ENCODE data around the gene UROC1. TPM values are rescaled to one million over a fixed set of nuclear protein-coding genes. Genes with fewer than 3 reads are reported as not detected.

Gene UROC1
- total and polyA plus RNA-seq, 4 donors: 0.01 to 0.21 (median 0.08) TPM

DNA sequence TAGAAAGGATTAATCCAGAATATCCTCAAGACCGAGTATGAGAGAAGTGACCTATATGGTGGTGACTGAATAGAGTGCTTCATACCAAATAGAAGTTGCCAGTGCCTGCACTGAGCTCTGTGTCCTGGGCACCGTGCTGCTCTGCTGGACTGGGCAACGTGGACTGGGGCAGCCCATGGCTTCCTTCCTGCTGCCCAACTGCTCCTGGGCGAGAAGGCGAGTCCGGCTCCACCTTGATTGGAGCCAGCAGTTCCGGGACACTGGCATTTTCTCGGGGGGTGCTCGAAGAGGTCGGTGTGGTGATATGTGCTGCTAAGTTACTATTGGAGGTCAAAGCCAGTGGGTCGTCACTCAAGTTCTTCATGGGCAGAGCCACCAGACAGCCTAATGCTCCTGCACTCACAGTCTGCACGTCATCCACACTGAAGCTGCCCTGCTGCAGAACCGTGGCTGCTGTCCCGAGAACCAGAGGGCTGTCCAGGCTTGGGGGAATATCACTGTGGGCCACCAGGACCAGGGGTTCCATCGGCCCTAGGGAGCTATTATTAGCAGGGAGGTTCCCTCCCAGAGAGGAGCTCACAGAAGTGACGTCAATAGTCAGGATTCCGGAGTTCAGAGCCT is 56.0 kb downstream of the UROC1 start:
- ATAC-seq (ENCODE audit: insufficient read depth, low FRiP score) (no peak), DNase-seq (peak in 1 of 3 donors; percentile 5)
- TF ChIP-seq, protein P1, sequence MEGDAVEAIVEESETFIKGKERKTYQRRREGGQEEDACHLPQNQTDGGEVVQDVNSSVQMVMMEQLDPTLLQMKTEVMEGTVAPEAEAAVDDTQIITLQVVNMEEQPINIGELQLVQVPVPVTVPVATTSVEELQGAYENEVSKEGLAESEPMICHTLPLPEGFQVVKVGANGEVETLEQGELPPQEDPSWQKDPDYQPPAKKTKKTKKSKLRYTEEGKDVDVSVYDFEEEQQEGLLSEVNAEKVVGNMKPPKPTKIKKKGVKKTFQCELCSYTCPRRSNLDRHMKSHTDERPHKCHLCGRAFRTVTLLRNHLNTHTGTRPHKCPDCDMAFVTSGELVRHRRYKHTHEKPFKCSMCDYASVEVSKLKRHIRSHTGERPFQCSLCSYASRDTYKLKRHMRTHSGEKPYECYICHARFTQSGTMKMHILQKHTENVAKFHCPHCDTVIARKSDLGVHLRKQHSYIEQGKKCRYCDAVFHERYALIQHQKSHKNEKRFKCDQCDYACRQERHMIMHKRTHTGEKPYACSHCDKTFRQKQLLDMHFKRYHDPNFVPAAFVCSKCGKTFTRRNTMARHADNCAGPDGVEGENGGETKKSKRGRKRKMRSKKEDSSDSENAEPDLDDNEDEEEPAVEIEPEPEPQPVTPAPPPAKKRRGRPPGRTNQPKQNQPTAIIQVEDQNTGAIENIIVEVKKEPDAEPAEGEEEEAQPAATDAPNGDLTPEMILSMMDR (IDR thresholded peaks at IDR 0.05; ENCODE audit: control extremely low read depth, extremely low read depth): no peak
- WGBS, 2 donors: 93 to 94% methylated on average over 17 of the region's 17 CpGs
- Histone ChIP-seq H3K27ac (ENCODE audit: low read depth in 1 of 2, low read length in 1 of 2) (no peak overlapping the region), H3K4me1 (ENCODE audit: control insufficient read depth in 5 of 5, insufficient read depth in 5 of 5, low read length in 5 of 5) (no peaks in the 10 kb centered on the region), H3K27me3 (ENCODE audit: control insufficient read depth in 3 of 3, insufficient read depth in 3 of 3, low read length in 2 of 3) (no peaks in the 10 kb centered on the region), H3K4me3 (no peak overlapping the region), H3K9me3 (ENCODE audit: control insufficient read depth in 4 of 4, insufficient read depth in 3 of 4, low read length in 3 of 4) (no peaks in the 10 kb centered on the region), H3K36me3 (ENCODE audit: control insufficient read depth in 4 of 4, insufficient read depth in 4 of 4, low read length in 4 of 4) (peaks cover 29 to 69% (median 47%) of the 10 kb centered on the region in 4 donors), H3K9ac (ENCODE audit: insufficient read depth in 1 of 2, low read length in 2 of 2) (no peak overlapping the region)

DNA sequence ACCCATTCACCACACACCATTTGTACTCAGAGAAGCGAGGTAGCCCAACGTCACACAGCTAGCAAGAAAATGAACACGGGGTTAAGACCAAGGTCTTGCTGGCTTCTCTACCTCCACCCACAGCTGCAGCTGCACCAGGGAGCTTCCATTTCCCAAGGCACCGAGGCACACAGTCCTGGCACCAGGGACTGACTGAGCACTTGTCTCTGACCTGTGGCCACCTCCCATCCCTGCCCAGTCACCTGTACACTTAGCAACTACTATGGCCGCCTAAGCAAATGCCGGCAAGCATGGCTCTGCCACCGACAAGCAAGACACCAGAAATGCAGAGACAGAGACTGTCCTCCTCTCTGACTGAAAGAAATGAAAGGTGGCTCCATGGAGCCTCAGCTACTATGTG is 57.2 kb downstream of the UROC1 start:
- TF ChIP-seq, protein P1 (IDR thresholded peaks at IDR 0.05; ENCODE audit: control extremely low read depth, extremely low read depth): no peak
- no peaks in the 10 kb centered on the region for H3K9me3 ChIP-seq (ENCODE audit: control insufficient read depth in 4 of 4, insufficient read depth in 3 of 4, low read length in 3 of 4)
- WGBS, 2 donors: 86 to 95% methylated on average over 7 of the region's 7 CpGs
- no peak overlapping the region for H3K27ac ChIP-seq (ENCODE audit: low read depth in 1 of 2, low read length in 1 of 2)
- peak in 1 of 3 donors; percentile 9 for DNase-seq
- ATAC-seq (ENCODE audit: insufficient read depth, low FRiP score): no peak
- H3K4me1 ChIP-seq (ENCODE audit: control insufficient read depth in 5 of 5, insufficient read depth in 5 of 5, low read length in 5 of 5): no peaks in the 10 kb centered on the region
- no peaks in the 10 kb centered on the region for H3K27me3 ChIP-seq (ENCODE audit: control insufficient read depth in 3 of 3, insufficient read depth in 3 of 3, low read length in 2 of 3)
- H3K36me3 ChIP-seq (ENCODE audit: control insufficient read depth in 4 of 4, insufficient read depth in 4 of 4, low read length in 4 of 4): peaks cover 25 to 66% (median 40%) of the 10 kb centered on the region in 4 donors
- no peak overlapping the region for H3K9ac ChIP-seq (ENCODE audit: insufficient read depth in 1 of 2, low read length in 2 of 2)
- H3K4me3 ChIP-seq: no peak overlapping the region

DNA sequence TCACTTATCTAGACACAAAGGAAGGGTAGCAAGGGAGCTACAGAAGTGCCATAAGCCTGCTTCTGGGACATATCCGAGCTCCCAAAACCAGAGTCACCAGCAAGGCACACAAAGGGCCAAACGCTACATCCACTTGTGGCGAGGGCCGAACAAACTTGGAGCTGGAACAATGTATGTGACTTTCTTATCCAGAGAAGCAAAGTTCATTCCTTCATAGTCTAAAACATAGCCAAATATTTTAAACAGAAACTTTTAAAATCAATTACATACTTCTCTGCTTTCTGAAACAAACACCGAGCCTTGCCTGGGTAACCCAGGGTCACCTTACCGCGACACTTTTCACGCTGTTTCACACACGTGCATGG is 57.8 kb downstream of the UROC1 start:
- Histone ChIP-seq H3K9me3 (ENCODE audit: control insufficient read depth in 4 of 4, insufficient read depth in 3 of 4, low read length in 3 of 4) (no peaks in the 10 kb centered on the region), H3K27me3 (ENCODE audit: control insufficient read depth in 3 of 3, insufficient read depth in 3 of 3, low read length in 2 of 3) (no peaks in the 10 kb centered on the region), H3K27ac (ENCODE audit: low read depth in 1 of 2, low read length in 1 of 2) (no peak overlapping the region), H3K9ac (ENCODE audit: insufficient read depth in 1 of 2, low read length in 2 of 2) (no peak overlapping the region), H3K36me3 (ENCODE audit: control insufficient read depth in 4 of 4, insufficient read depth in 4 of 4, low read length in 4 of 4) (peaks cover 23 to 60% (median 34%) of the 10 kb centered on the region in 4 donors), H3K4me1 (ENCODE audit: control insufficient read depth in 5 of 5, insufficient read depth in 5 of 5, low read length in 5 of 5) (no peaks in the 10 kb centered on the region), H3K4me3 (no peak overlapping the region)
- WGBS, 2 donors: 92 to 94% methylated on average over 9 of the region's 9 CpGs
- ATAC-seq (ENCODE audit: insufficient read depth, low FRiP score) (no peak), DNase-seq (no peak)
- TF ChIP-seq, protein P1 (IDR thresholded peaks at IDR 0.05; ENCODE audit: control extremely low read depth, extremely low read depth): no peak
